ENCODE results near the gene DMD.

DMD gene

DNA sequence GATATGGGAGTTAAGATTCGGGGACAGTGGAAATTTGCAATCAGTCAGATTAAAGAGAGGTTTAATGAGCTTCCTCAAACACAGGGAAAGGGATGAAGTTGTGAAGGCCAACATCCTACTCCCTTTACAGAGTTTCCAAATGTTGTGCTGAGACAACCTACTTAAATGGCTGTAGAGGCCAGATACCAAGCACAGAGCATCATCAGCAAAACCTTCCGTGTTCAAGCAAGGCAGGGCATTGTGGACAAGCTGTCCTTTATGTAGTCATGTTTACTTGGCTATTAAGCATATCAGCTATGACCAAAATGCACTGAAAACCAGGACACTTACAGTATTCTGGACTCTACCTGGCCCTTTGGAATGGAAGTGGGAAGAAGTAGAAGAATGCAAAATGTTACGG is 197.3 kb downstream of the DMD start:
- no peak for DNase-seq

DNA sequence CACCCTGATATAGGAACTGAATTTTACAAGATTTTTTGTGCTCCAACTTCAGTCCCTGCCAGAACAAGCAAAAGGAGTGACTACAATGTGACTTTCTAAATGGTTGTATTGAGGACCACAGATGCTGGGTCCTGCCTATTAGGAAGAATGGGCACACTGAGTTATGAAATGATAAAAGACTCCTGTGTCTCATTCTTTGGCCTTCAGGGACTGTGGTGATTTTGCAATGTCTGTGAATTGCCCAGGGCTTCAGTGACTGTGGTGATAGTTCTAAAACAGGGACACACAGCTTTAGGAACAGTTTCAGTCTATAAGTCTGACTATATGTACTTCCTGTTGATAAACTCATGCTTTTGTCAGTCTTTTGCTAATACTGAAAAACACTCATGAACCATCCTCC is 210.2 kb downstream of the DMD start:
- DNase-seq, result no peak

DNA sequence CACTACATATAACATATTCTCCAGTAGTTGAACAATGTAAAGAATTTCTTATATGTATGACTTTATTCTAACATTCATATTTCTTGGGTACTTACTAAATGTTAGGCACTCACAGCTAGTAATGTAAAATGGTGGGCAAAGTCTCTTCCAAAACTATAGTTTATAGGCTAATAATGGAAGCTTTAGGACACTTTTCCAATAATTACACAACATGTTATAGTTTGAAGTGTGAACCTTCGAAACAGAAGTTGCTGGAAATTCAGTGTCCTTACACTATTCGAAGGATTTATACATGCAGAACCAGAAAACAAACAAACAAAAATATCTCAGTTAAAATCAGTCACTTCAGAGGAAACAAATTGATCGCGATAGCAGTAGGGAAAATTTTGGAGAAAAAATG is 212.6 kb downstream of the DMD start:
- no peak for DNase-seq

DNA sequence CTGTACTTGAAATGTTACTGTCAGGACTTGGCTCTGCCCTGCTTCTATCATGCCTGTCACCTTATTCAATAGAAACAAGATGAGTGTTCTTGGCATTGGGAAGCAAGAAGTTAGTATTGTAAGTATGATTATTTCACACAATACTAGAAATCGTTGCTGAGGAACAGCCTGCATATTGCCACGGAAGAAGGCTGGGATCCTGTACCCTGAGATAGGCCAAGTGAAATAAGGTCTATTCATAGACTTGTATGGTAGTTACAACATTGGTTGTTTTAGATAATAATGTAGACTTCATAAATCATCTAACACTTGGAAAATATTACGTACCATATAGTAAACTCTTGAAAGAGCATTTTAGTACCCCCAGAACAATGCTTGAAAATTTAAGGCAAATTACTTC is 215.9 kb downstream of the DMD start:
- no peak for DNase-seq

DNA sequence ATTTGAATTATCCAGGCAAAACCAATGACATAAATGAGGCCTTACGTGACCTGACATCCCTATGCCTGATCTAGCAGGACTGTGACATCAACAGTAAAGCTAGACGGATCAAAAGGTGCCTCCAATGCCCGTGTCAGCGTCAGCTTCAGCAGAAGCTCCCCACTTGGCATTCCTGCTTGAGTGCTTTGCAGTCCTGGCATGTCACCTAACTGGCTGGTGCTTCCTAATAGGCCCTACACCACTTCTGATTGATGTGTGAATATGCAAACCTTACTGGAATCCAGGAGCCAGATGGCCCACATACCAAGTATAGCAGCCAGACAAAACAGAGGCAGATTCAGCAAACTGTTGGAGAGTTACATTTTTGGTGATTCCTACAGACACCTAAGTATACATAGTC is 224.2 kb downstream of the DMD start:
- DNase-seq, result no peak

DNA sequence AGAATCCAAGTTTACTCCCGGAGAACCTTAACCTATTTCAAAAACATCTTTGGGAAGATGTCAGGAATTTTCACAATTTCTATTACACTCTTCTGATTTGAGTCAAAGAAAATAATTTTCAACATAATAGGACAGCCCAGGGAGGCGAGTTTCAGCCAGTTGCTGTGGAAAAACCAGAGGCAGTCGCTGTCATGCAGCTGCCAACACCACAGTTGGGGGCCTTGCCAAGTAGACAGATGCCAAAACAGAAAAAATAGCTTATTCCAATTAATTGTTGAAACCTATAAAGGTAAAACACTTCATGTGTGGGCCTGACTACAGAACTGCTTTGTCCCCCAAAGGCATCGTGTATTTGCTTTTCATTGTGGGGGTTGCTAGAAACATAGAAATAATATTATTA is 225.8 kb downstream of the DMD start:
- peak; percentile 43 for DNase-seq

DNA sequence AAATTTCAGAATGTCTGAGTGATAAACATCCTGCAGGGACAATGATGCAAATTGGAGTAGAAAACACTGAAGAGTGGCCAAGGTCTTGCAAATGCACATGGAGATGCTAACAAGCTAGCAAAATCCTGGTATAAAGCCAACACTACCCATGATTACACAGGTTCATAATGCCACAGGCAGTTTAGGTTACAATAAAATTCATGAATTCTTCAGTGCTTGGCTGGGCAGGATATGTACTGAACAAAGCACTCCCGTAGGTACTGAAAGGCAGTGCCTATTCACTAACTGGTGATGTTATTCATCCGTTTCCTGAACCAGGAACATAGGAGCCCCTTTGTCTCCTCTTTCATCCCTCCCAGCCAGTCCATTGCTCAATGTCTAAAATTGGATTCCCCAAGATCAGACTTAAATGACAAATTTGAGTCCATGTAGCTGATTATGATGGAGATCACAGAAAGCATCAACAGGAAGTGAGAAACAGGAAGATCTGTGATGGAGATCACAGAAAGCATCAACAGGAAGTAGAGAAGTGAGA is 244.5 kb downstream of the DMD start:
- DNase-seq, result no peak

DNA sequence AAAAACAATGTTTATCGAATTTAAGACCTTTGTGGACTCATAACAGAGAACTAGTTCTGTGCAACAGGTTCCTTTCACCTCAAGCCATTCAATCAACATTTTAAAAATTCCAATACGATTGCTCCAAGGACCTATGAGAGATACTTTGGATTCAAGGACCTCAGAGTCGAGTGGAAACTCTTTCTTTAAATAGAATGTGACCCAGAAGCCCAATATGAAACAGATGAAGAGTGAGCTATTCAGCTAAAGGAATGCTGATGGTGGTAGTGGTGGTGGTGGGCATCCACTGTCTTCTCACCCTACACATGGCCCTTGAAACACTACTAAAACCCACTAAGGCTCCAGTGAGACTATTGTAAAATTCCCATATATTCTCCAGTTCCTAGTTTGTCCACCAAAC is 257.2 kb downstream of the DMD start:
- DNase-seq, result no peak

DNA sequence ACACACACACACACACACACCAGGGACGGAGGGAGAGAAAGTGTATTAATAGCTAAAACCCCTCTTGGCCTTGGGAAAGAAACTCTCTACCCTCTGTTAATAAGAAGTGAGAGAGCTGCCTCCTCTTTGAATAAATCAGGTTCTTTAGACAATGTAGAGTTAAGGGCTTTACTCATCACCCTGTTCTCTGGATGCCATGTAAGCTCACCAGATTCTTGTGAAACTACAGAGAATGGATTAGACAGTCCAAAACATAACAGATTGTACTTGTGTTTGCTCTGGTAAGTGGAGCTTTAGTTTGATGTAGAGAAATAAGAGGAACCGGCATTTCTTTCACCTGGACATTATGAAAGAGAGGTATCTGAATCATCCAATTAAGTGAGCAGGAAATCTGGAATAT is 263.2 kb downstream of the DMD start:
- DNase-seq, result no peak

DNA sequence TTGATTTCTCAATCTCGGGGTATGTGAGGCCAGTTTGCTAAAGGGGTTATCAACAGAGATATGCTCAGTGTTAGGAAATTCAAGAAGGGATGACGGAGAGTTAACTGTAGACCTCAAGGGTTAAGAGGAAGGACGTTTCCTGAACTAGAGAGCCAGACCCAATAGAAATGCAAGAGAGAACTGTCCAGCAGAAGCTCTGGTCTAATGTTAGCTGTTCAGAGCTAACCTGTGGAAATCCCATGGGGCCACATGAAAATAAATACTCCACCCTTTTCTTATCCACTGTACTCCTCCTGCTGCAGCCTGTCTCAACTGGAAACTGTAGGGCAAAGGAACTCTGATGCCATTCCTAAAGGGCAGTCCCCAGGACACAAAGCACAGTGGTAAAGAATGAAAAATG is 274.3 kb downstream of the DMD start:
- no peak for DNase-seq

DNA sequence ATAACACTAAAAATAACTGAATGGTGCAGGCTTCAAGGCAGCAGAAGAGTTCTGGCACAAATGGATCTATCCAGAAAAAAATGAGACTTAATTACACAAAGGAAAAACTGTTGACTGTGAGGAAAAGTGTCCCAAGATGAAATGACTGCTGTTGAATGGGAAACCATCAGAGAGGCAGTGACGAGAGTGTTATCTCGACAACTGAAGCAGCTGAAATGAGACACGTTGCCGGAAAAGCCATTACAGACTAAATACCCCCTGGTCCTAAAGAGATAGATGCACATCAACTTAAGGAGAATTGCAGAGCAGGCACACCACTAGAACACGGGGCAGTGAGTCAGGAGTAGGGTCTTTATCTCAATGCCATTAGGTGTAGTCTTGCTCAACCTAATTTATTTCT is 277.8 kb downstream of the DMD start:
- no peak for DNase-seq

DNA sequence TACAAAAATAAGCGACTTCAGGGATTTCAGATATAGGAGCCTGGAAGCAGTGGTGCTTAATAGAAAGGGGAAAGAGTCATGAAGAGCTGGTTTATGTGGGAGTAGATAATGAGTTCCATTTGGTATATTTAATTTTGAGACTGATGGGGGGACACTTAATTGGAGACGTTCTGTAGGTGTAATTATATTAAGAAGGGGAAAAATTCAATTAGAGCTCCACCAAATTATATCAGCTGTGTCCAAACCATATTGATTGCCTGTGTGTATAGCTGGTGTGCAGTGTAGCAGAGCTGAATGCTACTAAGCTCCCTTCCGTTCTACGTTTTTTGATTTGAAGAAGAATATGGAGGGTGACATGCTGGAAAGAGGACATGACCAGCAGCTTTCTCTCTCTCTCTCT is 282.3 kb downstream of the DMD start:
- no peak for DNase-seq

DNA sequence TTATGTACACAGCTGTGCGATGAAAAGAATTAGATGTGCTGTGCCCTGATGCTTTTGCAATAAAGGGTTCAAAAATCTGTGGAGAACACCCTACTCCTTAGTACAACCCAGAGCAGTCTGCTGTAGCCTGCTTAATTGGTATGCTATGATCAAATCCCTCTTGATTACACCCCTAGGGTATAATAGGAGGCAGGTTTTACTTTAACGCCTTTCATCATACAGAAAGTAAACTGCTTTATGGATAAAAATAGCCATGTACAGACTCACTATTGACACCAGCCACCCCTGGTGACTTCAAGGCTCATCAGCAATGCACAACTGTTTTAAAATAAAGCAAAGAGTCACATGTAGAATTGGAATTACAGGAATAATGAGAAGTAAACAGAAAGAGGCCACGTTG is 315.3 kb downstream of the DMD start:
- DNase-seq, result peak; percentile 45

DNA sequence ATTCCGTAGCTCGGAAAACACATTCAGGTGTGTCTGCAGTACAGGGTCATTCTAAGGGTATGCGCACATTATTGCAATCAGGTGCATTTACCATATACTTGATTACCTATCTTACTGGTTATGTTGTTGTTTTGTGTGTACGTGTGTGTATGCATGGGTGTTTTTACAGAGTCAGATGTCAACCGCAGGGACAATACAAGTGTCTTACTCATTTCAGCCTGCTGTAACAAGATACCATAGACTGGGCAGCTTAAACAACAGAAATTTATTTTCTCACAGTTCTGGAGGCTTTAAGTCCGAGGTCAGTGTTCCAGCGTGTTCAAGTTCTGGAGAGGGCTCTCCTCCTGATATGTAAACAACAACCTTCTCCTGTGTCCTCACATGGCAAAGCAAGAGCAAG is 316.7 kb downstream of the DMD start:
- DNase-seq, result no peak

DNA sequence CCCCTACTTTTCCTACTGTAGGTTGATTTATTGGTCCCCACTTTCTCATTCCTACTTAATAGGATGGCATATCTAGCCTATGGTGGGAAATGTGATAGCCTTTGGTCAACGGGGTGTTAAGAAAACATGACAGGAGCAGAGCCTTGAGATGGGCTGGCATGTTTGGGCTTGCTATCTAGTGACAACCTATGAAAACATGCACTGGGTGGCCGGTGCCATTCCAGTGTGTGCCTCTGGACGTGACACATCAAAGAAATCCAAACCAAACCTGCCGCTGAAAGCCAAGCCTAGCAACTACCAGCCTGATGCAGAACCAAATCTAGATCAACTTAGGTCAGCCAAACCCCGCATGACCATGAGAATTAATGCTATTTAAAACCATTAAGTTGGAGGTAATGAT is 317.6 kb downstream of the DMD start:
- DNase-seq, result no peak

DNA sequence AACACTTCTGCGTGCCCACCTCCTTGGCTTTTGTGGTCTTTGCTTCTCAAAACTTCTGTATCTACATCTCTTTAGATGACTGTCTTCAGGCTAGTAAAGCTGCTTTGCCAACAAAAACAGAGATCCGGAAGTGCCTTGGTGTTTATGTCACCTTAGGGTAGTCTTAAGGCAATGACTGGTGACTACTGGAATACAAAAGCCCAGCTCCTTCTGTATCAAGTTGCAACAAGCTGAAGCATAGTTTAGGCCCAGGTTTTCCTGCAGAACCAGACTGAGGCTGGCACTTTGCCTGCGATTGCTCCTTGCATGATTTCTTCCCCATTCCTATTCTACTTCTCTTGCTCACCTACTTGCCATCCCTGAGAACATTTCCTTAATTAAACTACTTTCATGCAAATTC is 333.8 kb downstream of the DMD start:
- DNase-seq, result no peak

DNA sequence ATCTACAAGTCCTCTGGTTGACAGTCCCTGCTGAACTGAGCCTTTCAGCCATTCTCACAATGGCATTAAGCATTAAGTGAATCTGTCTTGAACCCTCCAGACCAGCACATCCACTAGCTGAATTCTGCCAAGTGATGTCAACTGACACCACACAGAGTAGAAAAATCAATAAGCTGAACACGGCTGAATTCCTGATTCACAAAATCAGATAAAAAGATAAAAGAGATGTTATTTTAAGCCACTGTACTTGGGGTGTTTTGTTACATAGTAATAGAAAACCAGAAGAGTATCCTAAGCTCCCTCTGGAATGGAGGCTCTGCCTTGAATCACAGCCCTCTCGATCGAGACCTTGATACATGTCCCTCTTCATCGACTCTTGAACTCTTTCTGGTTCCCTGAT is 336.5 kb downstream of the DMD start:
- no peak for DNase-seq

DNA sequence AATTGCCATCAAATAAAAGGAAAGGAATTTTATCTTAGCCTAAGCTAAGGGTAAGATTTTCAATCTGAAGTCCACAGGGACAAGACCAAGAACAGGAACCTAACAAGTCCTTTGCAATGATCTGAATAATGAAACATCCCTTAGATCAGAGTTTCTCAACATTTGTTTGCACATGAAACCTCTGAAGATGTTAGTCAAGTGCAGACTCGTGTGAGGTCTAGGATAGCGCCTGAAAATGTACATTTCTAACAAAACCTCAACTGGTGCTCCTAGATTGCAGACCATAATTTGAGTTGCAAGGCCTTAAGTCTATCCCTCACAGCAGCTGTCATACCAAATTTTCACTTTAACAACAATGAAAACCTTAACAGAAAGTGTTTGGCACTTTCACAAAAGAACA is 337.6 kb downstream of the DMD start:
- DNase-seq, result no peak

DNA sequence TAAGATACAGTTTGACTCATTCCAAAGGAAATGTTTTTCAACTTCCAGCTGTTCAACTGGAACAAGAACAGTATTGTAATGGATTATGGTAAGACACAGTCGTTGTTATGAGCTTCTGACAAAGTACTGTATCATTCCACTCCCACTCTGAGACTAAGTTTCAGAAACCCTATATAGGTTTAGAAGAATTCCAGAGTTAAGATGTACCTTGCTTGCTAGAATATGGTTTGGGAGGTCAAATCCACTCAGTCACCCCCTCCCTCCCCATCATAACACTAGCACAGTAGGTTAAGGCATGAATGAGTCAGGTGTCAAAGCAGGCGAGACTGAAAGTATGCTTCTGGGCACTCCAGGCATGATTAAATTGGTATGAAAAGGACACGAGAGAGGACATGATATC is 339.7 kb downstream of the DMD start:
- DNase-seq, result no peak

DNA sequence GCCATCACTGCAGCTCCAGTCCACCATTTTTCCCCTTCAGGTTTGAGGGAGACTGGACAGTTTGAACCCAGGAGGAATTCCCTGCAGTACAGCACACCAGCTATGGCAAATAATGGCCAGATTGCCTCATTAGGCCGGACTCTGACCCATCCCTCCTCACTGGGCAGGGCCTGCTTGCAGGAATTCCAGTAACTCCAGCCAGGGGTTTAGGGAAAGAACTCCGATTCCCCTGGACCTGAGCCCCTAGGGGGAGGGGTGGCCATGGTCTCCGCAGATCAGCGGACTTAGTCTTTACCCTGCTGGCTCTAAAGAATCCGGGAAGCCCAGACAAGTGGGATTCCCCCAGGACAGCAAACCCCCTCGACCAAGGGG is 342.8 kb downstream of the DMD start:
- no peak for DNase-seq

DNA sequence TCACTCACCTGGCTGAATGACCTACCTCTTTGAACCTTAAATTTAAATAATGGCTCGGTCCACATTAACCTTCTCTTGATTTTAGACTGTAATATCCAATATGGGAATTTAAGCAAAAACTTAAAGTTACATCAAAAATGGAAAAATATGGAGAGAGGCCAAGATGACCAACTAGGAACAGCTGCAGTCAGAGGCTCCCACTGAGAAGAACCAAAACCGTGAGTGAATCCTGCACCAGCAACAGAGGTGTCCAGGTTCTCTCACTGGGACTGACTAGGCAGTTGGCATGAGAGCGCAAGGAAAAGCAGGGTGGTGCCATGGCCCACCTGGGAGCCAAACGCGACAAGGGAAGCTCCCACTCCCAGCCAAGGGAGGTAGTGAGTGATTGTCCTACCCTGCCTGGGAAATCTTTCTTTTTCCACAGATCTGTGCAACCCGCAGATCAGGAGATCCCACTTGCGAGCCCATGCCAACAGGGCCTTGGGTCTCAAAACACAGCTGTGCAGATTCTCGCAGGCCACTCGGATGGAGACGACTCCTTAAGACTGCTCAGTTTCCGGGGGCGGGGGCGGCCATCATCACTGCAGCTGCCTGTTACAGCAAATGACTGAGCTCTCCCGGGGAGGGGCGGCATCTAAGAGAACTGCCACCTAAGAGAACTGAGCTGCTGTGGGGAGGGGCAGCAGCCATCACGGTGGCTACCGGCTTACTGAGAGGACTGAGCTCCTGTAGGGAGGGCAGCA is 343.4 kb downstream of the DMD start:
- no peak for DNase-seq

DNA sequence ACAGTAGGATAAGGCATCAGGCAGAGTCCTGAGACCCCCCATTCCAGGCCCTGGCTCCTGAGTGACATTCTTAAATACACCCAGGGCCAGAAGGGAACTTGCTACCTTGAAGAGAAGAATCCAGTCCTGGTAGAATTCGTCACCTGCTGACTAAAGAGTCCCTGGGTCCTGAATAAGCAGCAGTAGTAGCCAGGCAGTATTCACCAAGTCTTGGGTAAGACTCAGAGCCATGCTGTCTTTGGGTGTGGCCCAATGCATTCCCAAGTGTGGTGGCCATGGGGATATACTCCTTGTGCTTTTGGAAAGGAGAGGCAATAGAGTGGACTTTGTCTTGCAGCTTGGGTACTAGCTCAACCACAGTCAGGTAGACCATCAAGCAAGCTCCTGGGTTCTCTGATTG is 359.1 kb downstream of the DMD start:
- no peak for DNase-seq

DNA sequence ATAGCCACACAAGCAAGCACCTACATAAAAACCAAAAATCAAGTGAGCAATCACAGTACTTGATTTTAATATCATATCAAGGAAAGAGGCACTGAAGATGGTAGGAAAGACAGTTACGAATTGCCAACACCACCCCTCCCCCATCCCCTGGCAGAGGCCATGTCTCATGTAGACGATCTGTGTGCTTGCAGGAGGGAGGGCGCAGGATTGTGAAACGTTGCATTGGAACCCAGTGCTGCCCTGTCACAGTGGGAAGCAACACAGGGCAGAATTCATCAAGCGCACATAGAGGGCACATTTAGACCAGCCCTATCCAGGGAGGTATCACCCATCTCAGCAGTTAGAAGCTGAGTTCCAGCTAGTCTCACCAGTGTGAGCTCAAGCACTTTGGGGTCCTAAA is 359.8 kb downstream of the DMD start:
- DNase-seq, result no peak

DNA sequence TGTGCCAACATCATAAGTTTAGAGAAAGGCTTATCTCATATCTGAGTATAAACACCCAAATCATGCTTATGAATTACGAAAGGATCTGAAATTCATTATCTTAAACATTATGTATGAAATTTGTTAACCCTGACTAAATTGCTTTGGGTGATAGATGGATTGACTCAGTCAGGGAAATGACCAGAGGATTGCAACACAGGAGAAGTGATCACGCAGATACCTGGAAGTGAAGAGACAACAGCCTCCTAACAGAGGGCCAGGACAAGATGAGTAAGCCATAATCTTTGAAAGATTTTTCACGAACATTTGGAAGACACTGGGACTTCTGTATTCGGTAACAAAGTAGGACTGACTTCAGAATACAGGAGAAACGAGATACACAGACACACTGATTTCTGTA is 363.4 kb downstream of the DMD start:
- no peak for DNase-seq

DNA sequence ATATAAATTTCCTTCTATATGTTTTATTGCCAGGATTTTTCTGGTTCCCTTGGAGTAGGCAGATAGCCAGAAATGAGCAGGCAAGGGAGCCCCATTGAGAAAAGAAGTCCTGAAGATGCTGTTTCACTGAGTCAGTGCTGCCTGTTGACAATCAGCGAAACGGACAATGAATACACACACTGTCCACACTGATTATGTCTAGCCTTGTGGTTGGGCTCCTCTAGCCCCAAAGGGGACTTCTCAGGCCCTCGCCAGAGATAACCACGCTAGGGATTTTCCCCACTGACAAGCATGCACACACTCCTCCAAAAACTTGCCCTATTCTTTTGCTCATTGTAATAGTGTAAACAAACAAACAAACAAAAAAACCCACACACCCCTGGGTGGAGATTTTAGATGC is 369.3 kb downstream of the DMD start:
- DNase-seq, result no peak

DNA sequence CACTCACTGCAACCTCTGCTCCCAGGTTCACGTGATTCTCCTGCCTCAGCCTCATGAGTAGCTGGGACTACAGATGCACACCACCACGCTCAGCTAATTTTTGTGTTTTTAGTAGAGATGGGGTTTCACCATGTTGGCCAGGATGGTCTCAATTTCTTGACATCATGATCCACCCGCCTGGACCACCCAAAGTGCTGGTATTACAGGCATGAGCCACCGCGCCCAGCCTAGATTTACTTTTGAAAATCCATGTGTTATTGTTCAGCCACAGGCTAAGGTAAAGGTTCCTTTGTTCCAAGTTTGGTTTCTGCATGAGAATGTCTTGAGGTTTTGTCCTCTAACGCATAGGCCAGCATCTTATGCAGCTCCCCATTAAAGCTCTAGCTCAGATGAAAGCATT is 371.6 kb downstream of the DMD start:
- no peak for DNase-seq
